PC-9 (cell line): Measurements from ENCODE around the gene ABCC12. TPM values are rescaled to one million over a fixed set of nuclear protein-coding genes. Genes with fewer than 3 reads are reported as not detected.

Experiments used
- BruUV-seq: library from RNA; stranded (reverse); fragments of 400-500 nt; replicated peaks from 2 replicates; lab custom pipeline; 2021; lab: Mats Ljungman, UMichigan
- CTCF ChIA-PET: fragments of 300-600 bp; sonication (Branson Sonifier 250); formaldehyde crosslinking; loops from one replicate; lab custom pipeline; 2022; ENCODE audit warnings: antibody characterized with exemption; lab: Charles Lee
- POLR2A ChIA-PET: fragments of 300-600 bp; sonication (Branson Sonifier 250); formaldehyde crosslinking; loops from one replicate; lab custom pipeline; 2022; ENCODE audit warnings: antibody characterized with exemption; ENCODE audit not compliant: unreplicated experiment; lab: Charles Lee
- DNase-seq, 2 experiments: peaks; one replicate each; pipeline versions ENCODE4 v3.0.0 to v3.0.0-alpha.2; 2015 to 2022; ENCODE audit warnings: mixed read lengths in 1 of 2
- H2AFZ ChIP-seq: fragments of 200-600 bp; sonication (generic); 2 replicates; pipeline ENCODE4 v1.8.1; 2017; ENCODE audit warnings: antibody characterized with exemption
- H3F3A ChIP-seq: fragments of 200-600 bp; sonication (generic); 2 replicates; pipeline ENCODE4 v1.8.1; 2017; ENCODE audit warnings: antibody characterized with exemption, mild to moderate bottlenecking, low read depth; ENCODE audit not compliant: insufficient read depth
- H3K27ac ChIP-seq: fragments of 200-600 bp; sonication (generic); 2 replicates; pipeline ENCODE4 v1.6.1; 2016; ENCODE audit warnings: mixed run types
- H3K27me3 ChIP-seq: fragments of 200-600 bp; sonication (generic); 2 replicates; pipeline ENCODE4 v1.6.1; 2016; ENCODE audit warnings: low read depth, mixed run types; ENCODE audit not compliant: insufficient read depth
- H3K36me3 ChIP-seq: fragments of 200-600 bp; sonication (generic); 2 replicates; pipeline ENCODE4 v1.6.1; 2016; ENCODE audit warnings: low read depth, mixed run types
- H3K4me1 ChIP-seq: fragments of 200-600 bp; sonication (generic); replicated peaks from 2 replicates; pipeline ENCODE4 v1.6.1; 2016; ENCODE audit warnings: mixed run types; ENCODE audit not compliant: insufficient read depth
- H3K4me2 ChIP-seq: fragments of 200-600 bp; sonication (generic); 2 replicates; pipeline ENCODE4 v1.6.1; 2017; ENCODE audit warnings: mixed run types
- H3K4me3 ChIP-seq: fragments of 200-600 bp; sonication (generic); 2 replicates; pipeline ENCODE4 v1.6.1; 2016; ENCODE audit warnings: mixed run types
- H3K79me2 ChIP-seq: fragments of 200-600 bp; sonication (generic); 2 replicates; pipeline ENCODE4 v1.6.1; 2017; ENCODE audit warnings: low read depth, mixed run types
- H3K9me2 ChIP-seq: fragments of 200-600 bp; sonication (generic); 2 replicates; pipeline ENCODE4 v1.8.1; 2017; ENCODE audit warnings: mild to moderate bottlenecking; ENCODE audit not compliant: insufficient read depth
- H3K9me3 ChIP-seq: fragments of 200-600 bp; sonication (generic); 2 replicates; pipeline ENCODE4 v1.8.1; 2016; ENCODE audit warnings: low read depth; ENCODE audit not compliant: insufficient read depth
- H4K20me1 ChIP-seq: fragments of 200-600 bp; sonication (generic); 2 replicates; pipeline ENCODE4 v1.8.1; 2017; ENCODE audit not compliant: insufficient read depth
- EZH2 ChIP-seq: fragments of 200-600 bp; sonication (generic); IDR thresholded peaks from 2 replicates; pipeline ENCODE4 v1.8.0; 2017; ENCODE audit warnings: antibody characterized with exemption, low read depth
- intact Hi-C: fragments of 100-400 bp; cut with micrococcal nuclease; formaldehyde crosslinking; loops from one replicate; pipeline ENCODE4 v1.10.0; 2022; ENCODE audit not compliant: unreplicated experiment
- total RNA-seq: library from RNA; stranded (reverse); gene quantifications from 2 replicates; pipeline ENCODE4 v1.2.3, GENCODE V29; 2021
- TF ChIP-seq, protein P1 (sequence below): fragments of 200-600 bp; sonication (generic); conservative IDR thresholded peaks from 2 replicates; pipeline ENCODE4 v1.6.1; 2017; ENCODE audit warnings: mixed run types, antibody characterized with exemption, mild to moderate bottlenecking, moderate library complexity

Gene ABCC12
- total RNA-seq, 1 experiment from 2014 or later, result not detected

GRCh38 chr16:48132696-48133095 lies 23.1 kb downstream of the ABCC12 start:
- no peaks in the 10 kb centered on the region for H3K9me2 ChIP-seq
- H3F3A ChIP-seq, result peaks cover 19% of the 10 kb centered on the region
- intact Hi-C loops, result no loop called here
- TF ChIP-seq, protein P1, sequence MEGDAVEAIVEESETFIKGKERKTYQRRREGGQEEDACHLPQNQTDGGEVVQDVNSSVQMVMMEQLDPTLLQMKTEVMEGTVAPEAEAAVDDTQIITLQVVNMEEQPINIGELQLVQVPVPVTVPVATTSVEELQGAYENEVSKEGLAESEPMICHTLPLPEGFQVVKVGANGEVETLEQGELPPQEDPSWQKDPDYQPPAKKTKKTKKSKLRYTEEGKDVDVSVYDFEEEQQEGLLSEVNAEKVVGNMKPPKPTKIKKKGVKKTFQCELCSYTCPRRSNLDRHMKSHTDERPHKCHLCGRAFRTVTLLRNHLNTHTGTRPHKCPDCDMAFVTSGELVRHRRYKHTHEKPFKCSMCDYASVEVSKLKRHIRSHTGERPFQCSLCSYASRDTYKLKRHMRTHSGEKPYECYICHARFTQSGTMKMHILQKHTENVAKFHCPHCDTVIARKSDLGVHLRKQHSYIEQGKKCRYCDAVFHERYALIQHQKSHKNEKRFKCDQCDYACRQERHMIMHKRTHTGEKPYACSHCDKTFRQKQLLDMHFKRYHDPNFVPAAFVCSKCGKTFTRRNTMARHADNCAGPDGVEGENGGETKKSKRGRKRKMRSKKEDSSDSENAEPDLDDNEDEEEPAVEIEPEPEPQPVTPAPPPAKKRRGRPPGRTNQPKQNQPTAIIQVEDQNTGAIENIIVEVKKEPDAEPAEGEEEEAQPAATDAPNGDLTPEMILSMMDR, result no peak
- no peak for TF ChIP-seq EZH2
- H3K9me3 ChIP-seq, result no peaks in the 10 kb centered on the region; the same call in 1 of the 2 replicates
- H4K20me1 ChIP-seq, result no peaks in the 10 kb centered on the region
- H3K4me3 ChIP-seq, result no peak overlapping the region
- no peak overlapping the region for H3K27ac ChIP-seq
- H3K27me3 ChIP-seq, result no peaks in the 10 kb centered on the region
- no peak for DNase-seq
- no TSS peak for BruUV-seq
- no peak overlapping the region for H2AFZ ChIP-seq
- H3K4me2 ChIP-seq, result no peak overlapping the region
- ChIA-PET POLR2A (no interaction called here), CTCF (no interaction called here)
- no peaks in the 10 kb centered on the region for H3K79me2 ChIP-seq
- H3K4me1 ChIP-seq, result peaks cover 28% of the 10 kb centered on the region
- H3K36me3 ChIP-seq, result no peaks in the 10 kb centered on the region

DNA sequence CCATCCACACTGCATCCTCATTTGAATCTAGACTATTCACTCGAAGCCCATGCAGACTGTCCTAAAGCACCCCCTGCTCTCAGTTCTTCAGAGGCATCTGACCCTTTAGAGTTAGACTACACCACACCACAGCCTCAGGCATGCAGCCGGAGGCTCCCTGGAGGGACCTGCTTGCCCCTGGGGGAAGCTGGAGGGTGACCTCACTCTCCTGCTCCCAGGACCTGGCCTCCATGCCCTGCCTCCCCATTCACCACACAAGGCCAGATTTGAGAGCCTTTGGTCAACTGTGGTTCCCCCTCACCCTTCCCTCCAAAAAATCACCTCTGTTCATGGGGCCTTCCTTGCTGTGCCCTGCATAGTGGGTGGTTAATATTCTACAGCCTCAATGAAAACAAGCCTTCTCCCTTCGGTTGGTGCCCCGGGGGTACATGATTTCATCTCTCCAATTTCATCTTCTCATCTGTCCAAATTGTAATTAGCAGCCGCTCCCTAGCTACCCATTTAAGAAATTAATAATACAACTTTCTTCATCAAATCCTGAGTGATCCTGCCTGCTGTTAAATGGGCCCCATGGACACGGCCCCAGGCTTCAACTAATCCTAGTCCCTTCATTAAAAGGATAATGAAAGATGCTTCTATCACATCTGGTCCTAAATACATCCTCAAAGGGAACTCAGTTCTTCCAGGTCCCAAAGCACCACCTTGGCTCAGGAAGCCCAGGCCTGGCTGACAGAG lies 24.4 kb downstream of the ABCC12 start:
- POLR2A ChIA-PET, result no interaction called here
- intact Hi-C loops, result no loop called here
- no peak overlapping the region for H3K4me3 ChIP-seq
- H3K4me2 ChIP-seq, result no peak overlapping the region
- no peaks in the 10 kb centered on the region for H3K36me3 ChIP-seq
- no peak overlapping the region for H3K27ac ChIP-seq
- TF ChIP-seq EZH2, result no peak
- TF ChIP-seq, protein P1, result no peak
- no TSS peak for BruUV-seq
- peaks cover 31% of the 10 kb centered on the region for H3F3A ChIP-seq
- no peaks in the 10 kb centered on the region; the same call in 1 of the 2 replicates for H3K9me3 ChIP-seq
- no peaks in the 10 kb centered on the region for H4K20me1 ChIP-seq
- H3K79me2 ChIP-seq, result no peaks in the 10 kb centered on the region
- no peaks in the 10 kb centered on the region for H3K27me3 ChIP-seq
- no peak overlapping the region for H2AFZ ChIP-seq
- no peaks in the 10 kb centered on the region for H3K9me2 ChIP-seq
- peaks cover 38% of the 10 kb centered on the region for H3K4me1 ChIP-seq
- DNase-seq, result no peak
- CTCF ChIA-PET, result no interaction called here

DNA sequence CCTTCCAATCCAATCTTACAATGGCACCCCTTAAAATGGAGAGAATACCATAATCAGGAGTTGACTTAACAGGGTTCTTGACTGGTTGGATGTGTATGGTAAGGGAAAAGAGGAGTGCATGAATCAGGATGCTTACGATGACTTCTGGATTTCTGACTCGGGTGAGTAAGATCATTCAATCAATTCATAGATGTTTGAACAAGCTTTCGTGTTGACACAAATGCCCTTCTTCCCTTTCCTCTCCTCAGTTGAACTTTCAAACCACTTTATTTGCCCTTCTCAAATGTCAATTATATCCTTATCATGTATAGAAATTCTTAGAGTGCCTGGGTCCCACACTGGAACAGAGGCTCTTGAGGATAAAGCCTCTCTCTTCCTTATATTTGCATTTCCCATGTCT lies 25.9 kb downstream of the ABCC12 start:
- H3K36me3 ChIP-seq, result no peaks in the 10 kb centered on the region
- H3K9me2 ChIP-seq, result no peaks in the 10 kb centered on the region
- no peak overlapping the region for H3K4me2 ChIP-seq
- H4K20me1 ChIP-seq, result no peaks in the 10 kb centered on the region
- no peaks in the 10 kb centered on the region for H3K79me2 ChIP-seq
- TF ChIP-seq EZH2, result no peak
- ChIA-PET CTCF (no interaction called here), POLR2A (no interaction called here)
- H2AFZ ChIP-seq, result no peak overlapping the region
- no peak for DNase-seq
- intact Hi-C loops, result no loop called here
- H3K9me3 ChIP-seq, result no peaks in the 10 kb centered on the region; the same call in 1 of the 2 replicates
- H3K27me3 ChIP-seq, result no peaks in the 10 kb centered on the region
- peaks cover 37% of the 10 kb centered on the region for H3F3A ChIP-seq
- peaks cover 50% of the 10 kb centered on the region for H3K4me1 ChIP-seq
- H3K27ac ChIP-seq, result no peak overlapping the region
- BruUV-seq, result no TSS peak
- H3K4me3 ChIP-seq, result no peak overlapping the region
